ENCODE data around the gene MYRF. TPM values are rescaled to one million over a fixed set of nuclear protein-coding genes. Genes with fewer than 3 reads are reported as not detected.
A peak's percentile ranks its signal among the peaks of the same experiment; 100 is the strongest.

Gene MYRF
- total and polyA plus RNA-seq, 2 of the 13 experiments (the other 11 are each of a cell fraction or from before 2014, with no cell fraction given), result 10.2 to 25.9 TPM

DNA sequence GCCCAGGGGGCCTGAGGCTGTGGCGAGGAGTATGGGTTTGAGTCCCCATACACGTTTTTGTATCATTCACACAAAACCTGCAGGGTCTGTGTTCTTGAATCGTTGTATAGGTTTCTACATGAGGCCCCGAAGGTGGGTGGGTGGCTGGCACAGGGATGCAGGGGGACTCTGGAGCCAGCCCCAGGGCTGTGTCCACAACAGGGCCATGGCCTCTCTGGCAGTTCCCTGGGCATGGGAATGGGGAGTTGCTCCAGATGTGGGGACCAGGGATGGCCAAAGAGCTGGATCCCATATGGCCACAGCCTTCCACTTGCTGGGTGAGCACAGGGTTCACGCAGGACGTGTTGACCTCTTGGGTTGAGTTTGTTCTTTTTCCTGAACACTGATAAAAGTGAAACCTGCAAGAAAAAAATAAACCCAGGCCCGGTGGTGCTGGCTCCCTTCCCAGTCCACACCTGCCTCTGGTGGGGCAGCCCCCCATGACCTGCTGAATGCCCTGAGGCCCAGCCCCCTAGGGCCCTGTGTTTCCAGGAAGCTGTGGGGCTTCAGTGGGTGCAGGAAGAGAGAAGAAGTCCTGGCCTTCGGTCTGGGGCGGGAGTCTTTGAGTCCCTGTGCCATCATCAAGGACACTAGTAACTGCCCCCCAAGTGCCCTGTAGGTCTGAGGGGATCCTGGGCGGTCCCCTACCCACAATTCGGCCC, 16.1 kb downstream of the MYRF start:
- DNase-seq (ENCODE audit: low spot score) (no peak), FAIRE-seq (no peak), ATAC-seq (peak; percentile 1; the same call in 2 of the 3 replicates)
- Histone ChIP-seq H3K4me2 (ENCODE audit: low read depth, low read length) (peak overlapping the region; percentile 91), H3K79me2 (ENCODE audit: insufficient read depth, low read length) (no peaks in the 10 kb centered on the region), H3K36me3 (replicated peaks in 1 of 2; ENCODE audit: control insufficient read depth in 1 of 2, insufficient read depth in 2 of 2, low read length in 2 of 2) (peaks cover 0 to 4% of the 10 kb centered on the region in 2 experiments; a peak in 1 of 5 replicates), H4K20me1 (ENCODE audit: insufficient read depth, low read length) (no peaks in the 10 kb centered on the region), H3K4me1 (ENCODE audit: insufficient read depth, low read length) (peaks cover 81% of the 10 kb centered on the region), H2AFZ (ENCODE audit: low read length) (no peak overlapping the region), H3K9me3 (ENCODE audit: low read length) (no peaks in the 10 kb centered on the region), H3K9ac (ENCODE audit: insufficient read depth, low read depth, low read length) (peak overlapping the region; percentile 76), H3K4me3 (replicated peaks in 1 of 3; ENCODE audit: insufficient read depth in 1 of 3, low read depth in 2 of 3, low read length in 3 of 3) (peak overlapping the region; percentile 46 to 66 (median 56); a peak in 5 of 6 replicates), H3K27me3 (ENCODE audit: control insufficient read depth in 1 of 2, insufficient read depth in 2 of 2, low read length in 2 of 2) (no peaks in the 10 kb centered on the region; a peak in 1 of 5 replicates), H3K27ac (ENCODE audit: extremely low read length, insufficient read depth, low read length) (peak overlapping the region; percentile 91)
- ChIA-PET CTCF (ENCODE audit: low intra/inter-chr PET ratio, low total read pairs) (interaction anchor here (1.5 to 2.7 kb wide), 3 partner anchors 13 to 20 kb away, joined by 8 to 47 read pairs (median 25); partner anchors contain the start of gene MYRF), POLR2A (interaction anchor here (1.0 to 5.5 kb wide), 7 partner anchors 9 to 181 kb away, joined by 3 to 92 read pairs (median 11); partner anchors contain the start of genes FEN1 and TMEM258)
- in situ Hi-C loops (cut with HindIII; ENCODE audit: extremely low pct_ligation_motif_present, low pct_unique_long_range_greater_than_20kb), result no loop called here
- intact Hi-C loops (cut with micrococcal nuclease; ENCODE audit: unreplicated experiment), result loop anchor here (2.0 kb wide), 1 partner anchor 20 kb away; no protein-coding TSS in a partner anchor
- no TSS peak for BruUV-seq (replicated peaks)
- WGBS (ENCODE audit: low lambda C conversion rate), result 29% methylated on average over 5 of the region's 11 CpGs
- TF ChIP-seq POLR2A (IDR thresholded peaks at IDR 0.05; ENCODE audit: insufficient read depth in 1 of 2, low read depth in 2 of 2, low read length in 2 of 2) (0 out of 4 replicates have a peak, but pooled peaks of 1 of the 2 experiments have one; percentile 6), RFX1 (IDR thresholded peaks at IDR 0.05) (no peak), TCF12 (IDR thresholded peaks at IDR 0.05) (no peak), TCF12 (CRISPR knock-in tag; IDR thresholded peaks at IDR 0.05) (0 out of 2 replicates have a peak, but pooled peaks have one; percentile 28), SNAPC2 (CRISPR knock-in tag; IDR thresholded peaks at IDR 0.05) (0 out of 2 replicates have a peak, but pooled peaks have one; percentile 28), ZNF782 (CRISPR knock-in tag; IDR thresholded peaks at IDR 0.05; ENCODE audit: borderline replicate concordance) (0 out of 2 replicates have a peak, but pooled peaks have one; percentile 13), ZSCAN21 (CRISPR knock-in tag; IDR thresholded peaks at IDR 0.05; ENCODE audit: borderline replicate concordance) (peak; percentile 33; the same call in 1 of the 2 replicates), MYC (CRISPR knock-in tag; IDR thresholded peaks at IDR 0.05; ENCODE audit: borderline replicate concordance) (peak; percentile 11; the same call in 1 of the 2 replicates), EEA1 (CRISPR knock-in tag; IDR thresholded peaks at IDR 0.05; ENCODE audit: borderline replicate concordance) (peak; percentile 25; the same call in 1 of the 2 replicates)
- TF ChIP-seq, protein P1, sequence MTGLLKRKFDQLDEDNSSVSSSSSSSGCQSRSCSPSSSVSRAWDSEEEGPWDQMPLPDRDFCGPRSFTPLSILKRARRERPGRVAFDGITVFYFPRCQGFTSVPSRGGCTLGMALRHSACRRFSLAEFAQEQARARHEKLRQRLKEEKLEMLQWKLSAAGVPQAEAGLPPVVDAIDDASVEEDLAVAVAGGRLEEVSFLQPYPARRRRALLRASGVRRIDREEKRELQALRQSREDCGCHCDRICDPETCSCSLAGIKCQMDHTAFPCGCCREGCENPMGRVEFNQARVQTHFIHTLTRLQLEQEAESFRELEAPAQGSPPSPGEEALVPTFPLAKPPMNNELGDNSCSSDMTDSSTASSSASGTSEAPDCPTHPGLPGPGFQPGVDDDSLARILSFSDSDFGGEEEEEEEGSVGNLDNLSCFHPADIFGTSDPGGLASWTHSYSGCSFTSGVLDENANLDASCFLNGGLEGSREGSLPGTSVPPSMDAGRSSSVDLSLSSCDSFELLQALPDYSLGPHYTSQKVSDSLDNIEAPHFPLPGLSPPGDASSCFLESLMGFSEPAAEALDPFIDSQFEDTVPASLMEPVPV (CRISPR knock-in tag; IDR thresholded peaks at IDR 0.05), result 0 out of 2 replicates have a peak, but pooled peaks have one; percentile 54
- TF ChIP-seq, protein P2, sequence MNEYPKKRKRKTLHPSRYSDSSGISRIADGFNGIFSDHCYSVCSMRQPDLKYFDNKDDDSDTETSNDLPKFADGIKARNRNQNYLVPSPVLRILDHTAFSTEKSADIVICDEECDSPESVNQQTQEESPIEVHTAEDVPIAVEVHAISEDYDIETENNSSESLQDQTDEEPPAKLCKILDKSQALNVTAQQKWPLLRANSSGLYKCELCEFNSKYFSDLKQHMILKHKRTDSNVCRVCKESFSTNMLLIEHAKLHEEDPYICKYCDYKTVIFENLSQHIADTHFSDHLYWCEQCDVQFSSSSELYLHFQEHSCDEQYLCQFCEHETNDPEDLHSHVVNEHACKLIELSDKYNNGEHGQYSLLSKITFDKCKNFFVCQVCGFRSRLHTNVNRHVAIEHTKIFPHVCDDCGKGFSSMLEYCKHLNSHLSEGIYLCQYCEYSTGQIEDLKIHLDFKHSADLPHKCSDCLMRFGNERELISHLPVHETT (CRISPR knock-in tag; conservative IDR thresholded peaks at IDR 0.05), result no peak
- TF ChIP-seq, protein P3, sequence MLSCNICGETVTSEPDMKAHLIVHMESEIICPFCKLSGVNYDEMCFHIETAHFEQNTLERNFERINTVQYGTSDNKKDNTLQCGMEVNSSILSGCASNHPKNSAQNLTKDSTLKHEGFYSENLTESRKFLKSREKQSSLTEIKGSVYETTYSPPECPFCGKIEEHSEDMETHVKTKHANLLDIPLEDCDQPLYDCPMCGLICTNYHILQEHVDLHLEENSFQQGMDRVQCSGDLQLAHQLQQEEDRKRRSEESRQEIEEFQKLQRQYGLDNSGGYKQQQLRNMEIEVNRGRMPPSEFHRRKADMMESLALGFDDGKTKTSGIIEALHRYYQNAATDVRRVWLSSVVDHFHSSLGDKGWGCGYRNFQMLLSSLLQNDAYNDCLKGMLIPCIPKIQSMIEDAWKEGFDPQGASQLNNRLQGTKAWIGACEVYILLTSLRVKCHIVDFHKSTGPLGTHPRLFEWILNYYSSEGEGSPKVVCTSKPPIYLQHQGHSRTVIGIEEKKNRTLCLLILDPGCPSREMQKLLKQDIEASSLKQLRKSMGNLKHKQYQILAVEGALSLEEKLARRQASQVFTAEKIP (CRISPR knock-in tag; IDR thresholded peaks at IDR 0.05; ENCODE audit: borderline replicate concordance), result no peak

Measured in HepG2 (cell line).